IMR-90 (cell line): ENCODE data around the gene DHX38. TPM values are rescaled to one million over a fixed set of nuclear protein-coding genes. Genes with fewer than 3 reads are reported as not detected.

ENCODE experiments used
- ATAC-seq: fragments of 200-7000 bp; cut with Tn5 transposase; 2 replicates; pipeline ENCODE4 v1.9.1; 2020; ENCODE audit warnings: low read depth, mild to moderate bottlenecking, moderate library complexity
- BruUV-seq: library from RNA; stranded (reverse); fragments of 400-500 nt; replicated peaks from 2 replicates; lab custom pipeline; 2021; lab: Mats Ljungman, UMichigan
- CTCF ChIA-PET: fragments of 300-600 bp; formaldehyde crosslinking; extraction: SDS; loops from one replicate; lab custom pipeline; 2021; ENCODE audit warnings: antibody characterized with exemption; lab: Yijun Ruan, JAX
- POLR2A ChIA-PET: fragments of 300-600 bp; sonication (Branson Sonifier 250); formaldehyde crosslinking; loops from one replicate; lab custom pipeline; 2022; ENCODE audit warnings: antibody characterized with exemption; ENCODE audit not compliant: unreplicated experiment; lab: Charles Lee
- DNase-seq: peaks from one replicate; pipeline ENCODE4 v3.0.0; 2013
- H2AFZ ChIP-seq: replicated peaks from 2 replicates; pipeline ENCODE3; 2013; ENCODE audit warnings: low read length, mild to moderate bottlenecking; ENCODE audit not compliant: poor library complexity
- H2AK5ac ChIP-seq: 2 replicates; pipeline ENCODE4 v1.6.1; 2013; ENCODE audit warnings: low read depth, low read length, inconsistent platforms
- H2AK9ac ChIP-seq: replicated peaks from 2 replicates; pipeline ENCODE3; 2013; ENCODE audit warnings: mild to moderate bottlenecking, low read depth, low read length, moderate library complexity; ENCODE audit not compliant: poor library complexity
- H2BK120ac ChIP-seq: 2 replicates; pipeline ENCODE4 v1.6.1; 2013; ENCODE audit warnings: low read depth, low read length, inconsistent platforms
- H2BK15ac ChIP-seq: 3 replicates; pipeline ENCODE4 v1.6.1; 2013; ENCODE audit warnings: low read depth, low read length, inconsistent platforms
- H2BK20ac ChIP-seq: 2 replicates; pipeline ENCODE4 v1.6.1; 2013; ENCODE audit warnings: low read depth, mild to moderate bottlenecking, inconsistent platforms, low read length, moderate library complexity
- H2BK5ac ChIP-seq: 2 replicates; pipeline ENCODE4 v1.6.1; 2013; ENCODE audit warnings: mild to moderate bottlenecking, low read depth, low read length, inconsistent platforms; ENCODE audit not compliant: poor library complexity, severe bottlenecking
- H3K14ac ChIP-seq: replicated peaks from 2 replicates; pipeline ENCODE4 v1.6.1; 2013; ENCODE audit warnings: low read depth, low read length, inconsistent platforms
- H3K18ac ChIP-seq: 2 replicates; pipeline ENCODE4 v1.6.1; 2013; ENCODE audit warnings: low read depth, low read length, control low read depth
- H3K23ac ChIP-seq: 2 replicates; pipeline ENCODE4 v1.6.1; 2013; ENCODE audit warnings: low read depth, low read length, inconsistent platforms
- H3K27ac ChIP-seq: 2 replicates; pipeline ENCODE4 v1.5.1; 2013; ENCODE audit warnings: mild to moderate bottlenecking, control low read depth, low read length; ENCODE audit not compliant: insufficient read depth
- H3K27me3 ChIP-seq: 2 replicates; pipeline ENCODE4 v1.6.1; 2013; ENCODE audit warnings: low read length; ENCODE audit not compliant: control insufficient read depth, insufficient read depth
- H3K36me3 ChIP-seq: 2 replicates; pipeline ENCODE4 v1.6.1; 2013; ENCODE audit warnings: low read length, mixed read lengths; ENCODE audit not compliant: control insufficient read depth, insufficient read depth
- H3K4ac ChIP-seq: 2 replicates; pipeline ENCODE4 v1.6.1; 2013; ENCODE audit warnings: low read depth, low read length, inconsistent platforms
- H3K4me1 ChIP-seq: 2 replicates; pipeline ENCODE4 v1.6.1; 2013; ENCODE audit warnings: low read length, mixed read lengths; ENCODE audit not compliant: control insufficient read depth, insufficient read depth
- H3K4me2 ChIP-seq: 2 replicates; pipeline ENCODE4 v1.6.1; 2013; ENCODE audit warnings: low read depth, mild to moderate bottlenecking, control low read depth, low read length, moderate library complexity
- H3K4me3 ChIP-seq: 2 replicates; pipeline ENCODE4 v1.5.1; 2013; ENCODE audit warnings: low read depth, mild to moderate bottlenecking, control low read depth, low read length, moderate library complexity; ENCODE audit not compliant: insufficient read depth
- H3K56ac ChIP-seq: 2 replicates; pipeline ENCODE4 v1.6.1; 2013; ENCODE audit warnings: low read length, inconsistent platforms; ENCODE audit not compliant: insufficient read depth; ENCODE audit errors: extremely low read depth
- H3K79me1 ChIP-seq, 2 experiments: 2 replicates each; pipeline ENCODE4 v1.6.1; 2013; ENCODE audit warnings: low read length in 2 of 2, inconsistent platforms in 1 of 2, low read depth in 1 of 2
- H3K9ac ChIP-seq: 2 replicates; pipeline ENCODE4 v1.6.1; 2013; ENCODE audit warnings: low read depth, low read length, control low read depth
- H3K9me1 ChIP-seq: 2 replicates; pipeline ENCODE4 v1.6.1; 2013; ENCODE audit warnings: low read length, inconsistent platforms; ENCODE audit not compliant: insufficient read depth
- H3K9me3 ChIP-seq: 2 replicates; pipeline ENCODE4 v1.6.1; 2013; ENCODE audit warnings: low read length; ENCODE audit not compliant: control insufficient read depth, insufficient read depth
- H4K20me1 ChIP-seq: 2 replicates; pipeline ENCODE4 v1.6.1; 2013; ENCODE audit warnings: low read length, inconsistent platforms; ENCODE audit not compliant: insufficient read depth
- H4K5ac ChIP-seq: 2 replicates; pipeline ENCODE4 v1.6.1; 2013; ENCODE audit warnings: mild to moderate bottlenecking, low read depth, low read length, control low read depth
- H4K8ac ChIP-seq, 2 experiments: 2 replicates each; pipeline ENCODE4 v1.6.1; 2013; ENCODE audit warnings: low read depth in 2 of 2, low read length in 2 of 2, control low read depth in 1 of 2, inconsistent platforms in 1 of 2
- H4K91ac ChIP-seq: 2 replicates; pipeline ENCODE4 v1.6.1; 2013; ENCODE audit warnings: low read depth, low read length, inconsistent platforms; ENCODE audit not compliant: insufficient read depth
- CEBPB ChIP-seq: IDR thresholded peaks from 2 replicates; pipeline ENCODE4 v1.6.1; 2012; ENCODE audit warnings: low read depth, low read length, improper control_type of control experiment
- CTCF ChIP-seq: conservative IDR thresholded peaks from 2 replicates; pipeline ENCODE4 v1.5.1; 2012; ENCODE audit warnings: mild to moderate bottlenecking, low read depth, low read length, improper control_type of control experiment
- FOS ChIP-seq: fragments of 150-350 bp; IDR thresholded peaks from 2 replicates; pipeline ENCODE4 v1.6.1; 2016; ENCODE audit warnings: low read depth, low read length
- MAZ ChIP-seq: IDR thresholded peaks from 2 replicates; pipeline ENCODE4 v1.6.1; 2012; ENCODE audit warnings: low read depth, mild to moderate bottlenecking, low read length, improper control_type of control experiment, moderate library complexity, borderline replicate concordance
- NFE2L2 ChIP-seq: fragments of 150-350 bp; IDR thresholded peaks from 2 replicates; pipeline ENCODE4 v1.6.1; 2016; ENCODE audit warnings: low read depth, mild to moderate bottlenecking, low read length
- POLR2A ChIP-seq: IDR thresholded peaks from 2 replicates; pipeline ENCODE4 v1.6.1; 2012; ENCODE audit warnings: mild to moderate bottlenecking, low read depth, low read length
- SMC3 ChIP-seq: fragments of 150-350 bp; IDR thresholded peaks from 2 replicates; pipeline ENCODE4 v1.6.1; 2016; ENCODE audit warnings: low read depth, mild to moderate bottlenecking, antibody characterized with exemption, low read length, moderate library complexity
- WGBS, 2 experiments: methylation state at CpG; one replicate each; pipeline versions ENCODE4 v1.1.5 to v1.1.7; 2013; ENCODE audit warnings: missing lambda C conversion rate in 2 of 2; ENCODE audit not compliant: insufficient read length in 1 of 2; ENCODE audit errors: extremely low coverage in 2 of 2; 5-methylcytosine and 5-hydroxymethylcytosine counted together
- dilution Hi-C: fragments of 300-500 bp; cut with HindIII; formaldehyde crosslinking; loops from one replicate; pipeline ENCODE4 v1.14.3; 2018; ENCODE audit warnings: low sequenced_read_pairs; ENCODE audit not compliant: unreplicated experiment
- in situ Hi-C: fragments of 300-500 bp; cut with MboI; formaldehyde crosslinking; loops from 3 replicates; pipeline ENCODE4 v1.14.3; 2019; ENCODE audit warnings: low sequenced_read_pairs, inconsistent platforms, mixed read lengths
- intact Hi-C: fragments of 100-400 bp; cut with micrococcal nuclease; formaldehyde crosslinking; loops from 2 replicates; pipeline ENCODE4 v1.10.0; 2022
- polyA plus RNA-seq, 3 experiments: library from polyadenylated mRNA; depleted of rRNA; stranded (reverse); fragments of >200 nt; gene quantifications; 2 replicates each; pipeline ENCODE4 v1.2.3, GENCODE V29; 2012; ENCODE audit warnings: low replicate concordance in 1 of 3
- total RNA-seq: library from RNA; depleted of rRNA; stranded (reverse); fragments of >200 nt; gene quantifications from 2 replicates; pipeline ENCODE4 v1.2.3, GENCODE V29; 2012

DHX38 gene
- total and polyA plus RNA-seq, 2 of the 4 experiments (the other 2 are of a cell fraction): 45.4 to 49.6 TPM

- no peak overlapping the region for H2BK120ac ChIP-seq
- no peak overlapping the region for H2AFZ ChIP-seq
- no peaks in the 10 kb centered on the region for H4K20me1 ChIP-seq
- no peak overlapping the region for H4K8ac ChIP-seq
- no peaks in the 10 kb centered on the region for H3K9me3 ChIP-seq
- H3K27me3 ChIP-seq: no peaks in the 10 kb centered on the region
- no peak overlapping the region for H2AK5ac ChIP-seq
- H3K79me1 ChIP-seq: no peaks in the 10 kb centered on the region
- H3K23ac ChIP-seq: no peak overlapping the region
- no peaks in the 10 kb centered on the region for H3K4me1 ChIP-seq
- no peak overlapping the region for H3K4me2 ChIP-seq
- H3K4ac ChIP-seq: no peak overlapping the region
- WGBS, 2 experiments: 0% methylated on average over 1 of the region's 2 CpGs; no CpG with 5 or more reads in 1 of the 2 experiments
- POLR2A ChIA-PET: no interaction called here
- no peak overlapping the region for H4K91ac ChIP-seq
- intact Hi-C loops (no loop called here), dilution Hi-C loops (no loop called here), in situ Hi-C loops (no loop called here)
- TF ChIP-seq MAZ (no peak), CEBPB (no peak), NFE2L2 (no peak), FOS (no peak), CTCF (no peak), SMC3 (no peak), POLR2A (no peak)
- H3K18ac ChIP-seq: no peak overlapping the region
- no peak overlapping the region for H3K27ac ChIP-seq
- CTCF ChIA-PET: no interaction called here
- H2BK5ac ChIP-seq: no peak overlapping the region
- no peak overlapping the region for H2AK9ac ChIP-seq
- no TSS peak for BruUV-seq
- no peak overlapping the region for H2BK15ac ChIP-seq
- no peaks in the 10 kb centered on the region for H3K36me3 ChIP-seq
- no peak overlapping the region for H3K4me3 ChIP-seq
- no peak overlapping the region for H3K56ac ChIP-seq
- no peak overlapping the region for H2BK20ac ChIP-seq
- no peaks in the 10 kb centered on the region for H3K9me1 ChIP-seq
- H3K14ac ChIP-seq: no peak overlapping the region
- ATAC-seq (no peak), DNase-seq (no peak)
- H3K9ac ChIP-seq: no peak overlapping the region
- no peak overlapping the region for H4K5ac ChIP-seq
Measured at GRCh38 chr16:72044825-72045359, 48.8 kb upstream of the DHX38 start.
